Omental fat pad (tissue), 4 donors: ENCODE data around the gene CD300H. TPM values are rescaled to one million over a fixed set of nuclear protein-coding genes. Genes with fewer than 3 reads are reported as not detected.
"Not testable (repeated sequence)": the region's sequence is repeated elsewhere in the genome, so short reads cannot be mapped to it uniquely, and the experiment has no call there.

Source experiments
- ATAC-seq: fragments of 150-250 bp; one replicate; pipeline ENCODE4 v1.9.1; 2016; ENCODE audit warnings: mild to moderate bottlenecking, moderate library complexity; ENCODE audit not compliant: low FRiP score
- DNase-seq: peaks from one replicate; pipeline ENCODE4 v3.0.0-alpha.2; 2019; ENCODE audit warnings: low spot score
- CTCF ChIP-seq, 3 donors: fragments of 450-650 bp; IDR thresholded peaks; one replicate each; pipeline ENCODE4 v1.5.1; 2016 to 2017; ENCODE audit warnings: antibody characterized with exemption in 3 of 3, mild to moderate bottlenecking in 3 of 3, moderate library complexity in 2 of 3
- total RNA-seq, 4 donors: library from RNA; depleted of rRNA; stranded (reverse); fragments of >200 nt; gene quantifications; one replicate each; pipeline ENCODE4 v1.1.0, GENCODE V29; 2016

Gene CD300H
- total RNA-seq, 4 donors from 2014 or later: not detected

- TF ChIP-seq CTCF (IDR thresholded peaks at IDR 0.05): no peak
- DNase-seq (no peak), ATAC-seq (no peak)
These were observed 4.0 kb downstream of the CD300H start for GRCh38 chr17:74563358-74563757.

- no peak for DNase-seq
- no peak for TF ChIP-seq CTCF (IDR thresholded peaks at IDR 0.05)
- no peak for ATAC-seq
These were observed 5.7 kb downstream of the CD300H start for GRCh38 chr17:74561586-74561985.

GRCh38 chr17:74558882-74559519, 8.3 kb downstream of the CD300H start:
- DNase-seq (no peak), ATAC-seq (no peak)
- no peak for TF ChIP-seq CTCF (IDR thresholded peaks at IDR 0.05)

GRCh38 chr17:74558402-74558801, 8.9 kb downstream of the CD300H start:
- not testable (repeated sequence) for ATAC-seq, DNase-seq

GRCh38 chr17:74555427-74555940, 11.8 kb downstream of the CD300H start:
- DNase-seq (no peak), ATAC-seq (no peak)
- no peak for TF ChIP-seq CTCF (IDR thresholded peaks at IDR 0.05)

- no peak for TF ChIP-seq CTCF (IDR thresholded peaks at IDR 0.05)
- DNase-seq (no peak), ATAC-seq (no peak)
These were observed 12.4 kb downstream of the CD300H start for GRCh38 chr17:74554909-74555308.

- no peak for DNase-seq
- TF ChIP-seq CTCF (IDR thresholded peaks at IDR 0.05): no peak
- ATAC-seq: no peak
These were observed 15.3 kb downstream of the CD300H start for GRCh38 chr17:74552037-74552436.
